Testis (tissue), 2 donors: ENCODE data around the gene TMEM213.

Source experiments
- POLR2A ChIP-seq: fragments of 450-650 bp; IDR thresholded peaks from one replicate; pipeline ENCODE4 v1.6.1; 2017; ENCODE audit warnings: antibody characterized with exemption, mild to moderate bottlenecking, moderate library complexity
- TF ChIP-seq, protein P1 (sequence below), 3 experiments: fragments of 450-650 bp in 2 of 3; fragments of 200-600 bp in 1 of 3; sonication (generic) in 1 of 3; IDR thresholded peaks; one replicate each; pipeline ENCODE4 v1.5.1; 2016 to 2019; ENCODE audit warnings: antibody characterized with exemption in 3 of 3, mild to moderate bottlenecking in 2 of 3, moderate library complexity in 1 of 3

GRCh38 chr7:138866353-138866752, 68.6 kb downstream of the TMEM213 start:
- TF ChIP-seq POLR2A = no peak
- TF ChIP-seq, protein P1, sequence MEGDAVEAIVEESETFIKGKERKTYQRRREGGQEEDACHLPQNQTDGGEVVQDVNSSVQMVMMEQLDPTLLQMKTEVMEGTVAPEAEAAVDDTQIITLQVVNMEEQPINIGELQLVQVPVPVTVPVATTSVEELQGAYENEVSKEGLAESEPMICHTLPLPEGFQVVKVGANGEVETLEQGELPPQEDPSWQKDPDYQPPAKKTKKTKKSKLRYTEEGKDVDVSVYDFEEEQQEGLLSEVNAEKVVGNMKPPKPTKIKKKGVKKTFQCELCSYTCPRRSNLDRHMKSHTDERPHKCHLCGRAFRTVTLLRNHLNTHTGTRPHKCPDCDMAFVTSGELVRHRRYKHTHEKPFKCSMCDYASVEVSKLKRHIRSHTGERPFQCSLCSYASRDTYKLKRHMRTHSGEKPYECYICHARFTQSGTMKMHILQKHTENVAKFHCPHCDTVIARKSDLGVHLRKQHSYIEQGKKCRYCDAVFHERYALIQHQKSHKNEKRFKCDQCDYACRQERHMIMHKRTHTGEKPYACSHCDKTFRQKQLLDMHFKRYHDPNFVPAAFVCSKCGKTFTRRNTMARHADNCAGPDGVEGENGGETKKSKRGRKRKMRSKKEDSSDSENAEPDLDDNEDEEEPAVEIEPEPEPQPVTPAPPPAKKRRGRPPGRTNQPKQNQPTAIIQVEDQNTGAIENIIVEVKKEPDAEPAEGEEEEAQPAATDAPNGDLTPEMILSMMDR (IDR thresholded peaks at IDR 0.05) = no peak
